ENCODE measurements around the gene ARHGEF4.

DNA sequence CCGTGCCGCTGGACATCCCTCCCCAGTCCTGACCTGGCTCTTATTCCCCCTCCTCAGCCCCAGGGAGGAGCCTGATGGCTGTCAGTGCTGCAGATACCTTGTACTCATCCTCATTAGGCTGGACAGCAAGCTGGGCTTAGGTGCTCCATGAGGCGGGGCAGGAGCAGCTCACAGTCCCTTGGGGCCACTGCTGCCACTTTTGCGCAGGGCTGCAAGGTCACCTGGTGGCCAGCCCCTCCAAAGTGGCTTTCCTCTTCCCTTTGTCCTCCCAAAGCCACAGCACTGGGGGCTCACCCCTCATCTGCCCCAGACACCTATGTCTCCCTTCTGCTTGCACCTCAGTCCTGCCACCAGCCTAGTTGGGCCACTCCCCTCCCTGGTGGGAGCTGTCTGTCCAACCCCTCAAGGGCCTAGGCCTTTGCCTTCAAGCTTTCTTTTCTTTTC is 195.7 kb downstream of the ARHGEF4 start:
- TF ChIP-seq CTCF (IDR thresholded peaks at IDR 0.05) = no peak
- TF ChIP-seq POLR2A (IDR thresholded peaks at IDR 0.05) = no peak
